ENCODE data around the gene GPR21. TPM values are rescaled to one million over a fixed set of nuclear protein-coding genes. Genes with fewer than 3 reads are reported as not detected.

The GPR21 gene
- polyA plus RNA-seq, 1 donor: 0.24 TPM

DNA sequence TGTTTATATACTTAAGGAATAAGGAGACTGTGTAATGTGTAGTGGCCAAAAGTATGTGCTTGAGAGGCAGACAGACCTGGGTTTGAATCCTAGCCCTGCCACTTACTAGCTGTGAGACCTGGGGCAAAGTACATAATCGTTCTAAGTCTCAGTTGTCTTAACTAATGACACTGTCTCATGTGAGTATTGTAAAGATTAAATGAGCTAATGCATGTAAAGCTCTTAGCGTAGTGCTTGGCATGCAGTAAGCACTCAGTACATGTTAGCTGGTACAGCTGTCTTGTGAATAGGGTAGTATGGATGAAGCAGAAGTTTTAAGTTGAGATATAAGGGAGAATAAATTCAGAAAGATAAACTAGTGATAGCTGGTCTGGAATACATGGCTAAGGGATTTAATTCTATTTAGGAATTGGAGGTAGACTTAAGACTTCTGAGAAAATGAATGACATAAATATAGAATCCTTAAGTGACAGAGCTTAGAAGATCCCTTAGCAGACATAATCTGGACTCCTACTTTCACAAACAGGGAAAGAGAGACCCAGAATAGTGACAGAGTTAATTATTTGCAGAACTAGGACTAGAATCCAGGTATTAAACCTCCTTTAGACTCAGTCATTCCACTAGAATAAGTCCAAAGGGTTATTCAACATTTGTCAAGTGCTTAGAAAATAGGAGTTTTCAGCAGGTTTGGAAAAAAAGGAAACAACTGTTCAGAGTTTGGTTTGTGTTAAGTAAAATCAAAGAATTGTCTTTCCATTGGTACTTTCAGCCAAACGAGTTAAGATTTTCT is 13.1 kb downstream of the GPR21 start:
- Histone ChIP-seq H3K36me3 (ENCODE audit: control insufficient read depth, insufficient read depth, low read length) (peaks cover 10% of the 10 kb centered on the region), H3K4me1 (ENCODE audit: control insufficient read depth, insufficient read depth, low read length) (no peaks in the 10 kb centered on the region), H3K27me3 (ENCODE audit: control insufficient read depth, insufficient read depth, low read length) (no peaks in the 10 kb centered on the region), H3K4me3 (ENCODE audit: low read length) (no peak overlapping the region), H3K9me3 (ENCODE audit: control insufficient read depth, low read depth, low read length) (no peaks in the 10 kb centered on the region), H3K27ac (ENCODE audit: low read length) (peak overlapping the region; percentile 8)
- peak; percentile 33 to 65 for DNase-seq
- WGBS (ENCODE audit: insufficient coverage, low lambda C conversion rate): 55% methylated on average over 2 of the region's 3 CpGs

DNA sequence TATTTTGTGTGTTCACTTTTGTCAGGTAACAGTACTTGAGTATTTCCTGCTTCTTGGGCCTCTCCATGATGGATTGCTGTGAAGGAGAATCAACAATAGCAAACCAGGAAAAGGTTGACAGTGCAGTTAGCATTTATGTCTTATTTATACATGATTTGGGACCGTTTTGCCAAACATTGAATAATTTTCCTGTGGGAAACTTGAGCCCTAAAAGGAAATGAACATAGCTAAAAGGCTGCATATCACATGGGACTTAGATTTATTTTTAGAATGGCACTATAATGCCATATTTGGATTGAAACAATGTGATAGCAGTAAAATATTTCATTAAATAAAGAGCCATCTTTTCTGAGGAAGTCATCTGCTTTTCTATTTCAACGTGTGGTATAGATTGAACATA is 15.3 kb downstream of the GPR21 start:
- DNase-seq: no peak
- H3K27me3 ChIP-seq (ENCODE audit: control insufficient read depth, insufficient read depth, low read length): no peaks in the 10 kb centered on the region
- WGBS (ENCODE audit: insufficient coverage, low lambda C conversion rate): 100% methylated on average over 2 of the region's 2 CpGs
- H3K27ac ChIP-seq (ENCODE audit: low read length): no peak overlapping the region
- H3K36me3 ChIP-seq (ENCODE audit: control insufficient read depth, insufficient read depth, low read length): peaks cover 5% of the 10 kb centered on the region
- H3K4me3 ChIP-seq (ENCODE audit: low read length): no peak overlapping the region
- no peaks in the 10 kb centered on the region for H3K9me3 ChIP-seq (ENCODE audit: control insufficient read depth, low read depth, low read length)
- no peaks in the 10 kb centered on the region for H3K4me1 ChIP-seq (ENCODE audit: control insufficient read depth, insufficient read depth, low read length)

DNA sequence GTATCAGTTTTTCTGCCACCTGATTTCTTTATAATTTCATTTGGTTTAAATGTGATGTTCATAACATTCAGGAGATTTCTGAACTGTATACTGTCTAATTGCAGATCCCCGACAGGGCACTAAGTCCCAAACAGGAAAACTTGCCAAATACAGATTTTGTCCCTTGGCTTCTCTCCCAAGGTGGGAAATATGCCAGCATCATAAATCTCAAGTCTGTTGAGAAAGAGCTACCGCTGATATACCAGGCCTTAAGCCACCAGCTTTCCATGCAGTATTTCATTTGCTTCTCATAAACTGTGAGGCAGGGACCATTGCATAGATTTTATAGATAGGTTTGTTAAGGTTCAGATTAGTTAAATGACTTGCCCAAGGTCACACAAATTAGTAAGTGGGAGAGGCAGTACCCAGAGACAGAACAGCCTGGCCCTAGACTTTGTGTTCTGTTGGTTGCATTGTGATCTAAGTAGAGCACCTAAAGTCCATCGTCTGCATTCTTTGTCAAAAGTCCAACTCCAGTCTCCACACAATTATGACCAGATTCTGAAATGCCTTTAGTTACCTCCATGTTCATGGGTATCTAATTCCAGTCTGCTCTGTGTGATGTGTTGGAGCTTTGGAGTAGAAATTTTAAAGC is 16.2 kb downstream of the GPR21 start:
- H3K36me3 ChIP-seq (ENCODE audit: control insufficient read depth, insufficient read depth, low read length): no peaks in the 10 kb centered on the region
- H3K27me3 ChIP-seq (ENCODE audit: control insufficient read depth, insufficient read depth, low read length): no peaks in the 10 kb centered on the region
- DNase-seq: peak in 1 of 2 donors; percentile 8
- H3K27ac ChIP-seq (ENCODE audit: low read length): peak overlapping the region; percentile 2
- no peak overlapping the region for H3K4me3 ChIP-seq (ENCODE audit: low read length)
- WGBS (ENCODE audit: insufficient coverage, low lambda C conversion rate): 80% methylated on average over 2 of the region's 3 CpGs
- H3K9me3 ChIP-seq (ENCODE audit: control insufficient read depth, low read depth, low read length): no peaks in the 10 kb centered on the region
- no peaks in the 10 kb centered on the region for H3K4me1 ChIP-seq (ENCODE audit: control insufficient read depth, insufficient read depth, low read length)

DNA sequence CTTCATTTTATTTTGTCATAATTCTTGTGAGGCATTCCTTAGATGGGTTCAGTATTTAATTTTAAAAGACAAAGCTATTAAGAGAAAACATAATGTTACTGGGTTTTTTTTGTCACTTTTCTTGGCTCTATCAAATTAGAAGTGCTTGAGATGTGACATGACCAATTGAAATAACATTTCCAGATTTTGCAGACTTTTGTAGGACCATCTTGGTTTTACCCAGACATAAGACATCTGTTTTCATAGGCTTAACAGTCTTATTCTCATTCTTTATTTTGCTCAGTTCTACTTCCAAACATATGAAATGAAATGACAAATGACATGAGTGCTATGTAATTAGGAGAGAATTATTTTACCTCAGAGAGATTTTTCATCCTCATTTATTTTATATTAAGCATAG is 19.6 kb downstream of the GPR21 start:
- H3K27ac ChIP-seq (ENCODE audit: low read length): no peak overlapping the region
- H3K4me1 ChIP-seq (ENCODE audit: control insufficient read depth, insufficient read depth, low read length): no peaks in the 10 kb centered on the region
- no peaks in the 10 kb centered on the region for H3K9me3 ChIP-seq (ENCODE audit: control insufficient read depth, low read depth, low read length)
- no peak for DNase-seq
- H3K27me3 ChIP-seq (ENCODE audit: control insufficient read depth, insufficient read depth, low read length): no peaks in the 10 kb centered on the region
- H3K4me3 ChIP-seq (ENCODE audit: low read length): no peak overlapping the region
- peaks cover 6% of the 10 kb centered on the region for H3K36me3 ChIP-seq (ENCODE audit: control insufficient read depth, insufficient read depth, low read length)

DNA sequence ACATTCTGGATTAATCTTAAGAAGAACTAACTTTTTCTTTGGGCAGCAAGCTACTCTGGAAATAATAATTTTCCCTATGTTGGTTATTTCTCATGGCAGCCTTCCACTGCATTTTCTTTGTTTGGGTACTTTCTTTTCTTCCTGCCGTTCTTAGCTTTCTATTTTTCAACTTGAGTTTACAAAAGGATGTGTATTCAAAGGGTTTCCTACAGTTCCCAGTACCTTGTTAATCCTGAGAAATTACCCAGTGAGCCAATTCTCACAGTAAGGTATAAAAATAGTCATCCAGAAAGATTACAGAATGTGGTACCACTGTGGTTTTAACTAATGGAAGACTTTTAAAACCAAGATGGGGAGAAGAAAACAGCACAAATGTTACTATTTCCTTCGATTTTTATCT is 20.2 kb downstream of the GPR21 start:
- no peaks in the 10 kb centered on the region for H3K27me3 ChIP-seq (ENCODE audit: control insufficient read depth, insufficient read depth, low read length)
- no peak overlapping the region for H3K4me3 ChIP-seq (ENCODE audit: low read length)
- WGBS (ENCODE audit: insufficient coverage, low lambda C conversion rate): 83% methylated on average over 2 of the region's 2 CpGs
- H3K4me1 ChIP-seq (ENCODE audit: control insufficient read depth, insufficient read depth, low read length): no peaks in the 10 kb centered on the region
- peaks cover 6% of the 10 kb centered on the region for H3K36me3 ChIP-seq (ENCODE audit: control insufficient read depth, insufficient read depth, low read length)
- DNase-seq: no peak
- no peaks in the 10 kb centered on the region for H3K9me3 ChIP-seq (ENCODE audit: control insufficient read depth, low read depth, low read length)
- H3K27ac ChIP-seq (ENCODE audit: low read length): no peak overlapping the region

DNA sequence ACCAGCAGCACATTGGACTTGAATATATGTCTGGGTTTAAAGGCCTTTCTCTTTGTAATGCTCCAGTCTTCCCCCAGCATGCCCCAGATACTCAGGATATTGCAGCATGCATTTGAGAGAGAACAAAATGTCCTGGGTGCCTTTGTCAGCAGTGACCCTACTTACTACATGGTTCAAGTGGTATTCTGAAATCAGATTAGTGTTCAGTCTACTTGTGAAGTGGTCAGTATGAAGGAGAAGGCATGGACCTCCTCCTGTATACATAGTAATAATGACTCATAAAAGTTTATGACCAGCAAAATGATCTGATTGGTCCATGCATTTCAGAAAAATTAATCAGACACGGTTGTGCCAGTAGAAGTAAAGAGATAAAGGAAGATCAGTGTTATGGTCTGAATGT is 25.4 kb downstream of the GPR21 start:
- no peaks in the 10 kb centered on the region for H3K27me3 ChIP-seq (ENCODE audit: control insufficient read depth, insufficient read depth, low read length)
- no peak overlapping the region for H3K27ac ChIP-seq (ENCODE audit: low read length)
- no peak overlapping the region for H3K4me3 ChIP-seq (ENCODE audit: low read length)
- no peak for DNase-seq
- WGBS (ENCODE audit: insufficient coverage, low lambda C conversion rate): 40% methylated on average over 1 of the region's 1 CpG
- H3K36me3 ChIP-seq (ENCODE audit: control insufficient read depth, insufficient read depth, low read length): peaks cover 6% of the 10 kb centered on the region
- no peaks in the 10 kb centered on the region for H3K9me3 ChIP-seq (ENCODE audit: control insufficient read depth, low read depth, low read length)
- H3K4me1 ChIP-seq (ENCODE audit: control insufficient read depth, insufficient read depth, low read length): no peaks in the 10 kb centered on the region

DNA sequence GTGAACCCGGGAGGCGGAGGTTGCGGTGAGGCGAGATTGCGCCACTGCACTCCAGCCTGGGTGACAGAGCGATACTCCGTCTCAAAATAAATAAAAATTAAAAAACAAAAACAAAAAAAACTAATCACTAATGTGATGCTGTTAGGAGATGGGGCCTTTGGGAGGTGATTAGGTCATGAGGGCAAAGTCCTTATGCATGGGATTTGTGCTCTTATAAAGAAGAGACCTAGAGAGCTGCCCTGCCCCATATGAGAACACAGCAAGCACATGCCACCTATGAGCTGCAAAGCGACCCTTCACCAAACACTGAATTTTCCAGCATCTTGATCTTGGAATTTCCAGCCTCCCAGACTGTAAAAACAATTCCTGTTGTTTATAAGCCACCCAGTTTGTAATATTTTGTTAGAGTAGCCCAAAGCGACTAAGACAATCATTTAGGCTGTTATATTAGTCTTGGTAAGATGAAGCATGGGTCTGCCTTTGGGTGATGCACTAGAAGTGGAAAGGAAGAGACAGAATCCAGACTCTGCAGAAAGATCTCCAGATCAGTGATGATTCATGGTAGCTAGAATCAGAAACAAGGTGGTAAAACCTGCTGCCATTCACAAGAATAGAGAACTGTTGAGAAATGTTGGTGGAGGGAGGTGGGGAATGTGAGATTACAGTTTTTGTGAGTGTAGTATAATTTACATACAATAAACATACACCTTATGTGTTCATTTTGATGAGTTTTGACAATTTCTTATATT is 26.2 kb downstream of the GPR21 start:
- no peaks in the 10 kb centered on the region for H3K4me1 ChIP-seq (ENCODE audit: control insufficient read depth, insufficient read depth, low read length)
- 100% methylated on average over 2 of the region's 9 CpGs for WGBS (ENCODE audit: insufficient coverage, low lambda C conversion rate)
- no peak overlapping the region for H3K4me3 ChIP-seq (ENCODE audit: low read length)
- no peak for DNase-seq
- H3K27me3 ChIP-seq (ENCODE audit: control insufficient read depth, insufficient read depth, low read length): no peaks in the 10 kb centered on the region
- H3K36me3 ChIP-seq (ENCODE audit: control insufficient read depth, insufficient read depth, low read length): peaks cover 6% of the 10 kb centered on the region
- no peak overlapping the region for H3K27ac ChIP-seq (ENCODE audit: low read length)
- H3K9me3 ChIP-seq (ENCODE audit: control insufficient read depth, low read depth, low read length): no peaks in the 10 kb centered on the region

DNA sequence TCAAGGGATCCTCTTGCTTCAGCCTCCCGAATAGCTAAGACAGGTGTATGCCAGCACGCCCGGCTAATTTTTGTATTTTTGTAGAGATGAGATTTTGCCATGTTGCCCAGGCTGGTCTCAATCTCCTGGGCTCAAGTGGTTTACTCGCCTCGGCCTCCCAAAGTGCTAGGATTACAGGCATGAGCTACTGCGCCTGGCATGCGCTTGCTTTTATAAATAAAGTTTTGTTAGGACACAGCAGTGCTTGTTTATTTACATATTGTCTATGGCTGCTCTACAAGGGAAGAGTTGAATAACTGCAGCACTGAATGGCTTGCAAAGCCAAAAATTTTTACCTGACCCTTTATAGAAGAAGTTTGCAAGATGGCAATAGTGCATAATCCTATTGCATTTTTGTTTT is 27.7 kb downstream of the GPR21 start:
- no peak for DNase-seq
- no peaks in the 10 kb centered on the region for H3K9me3 ChIP-seq (ENCODE audit: control insufficient read depth, low read depth, low read length)
- no peaks in the 10 kb centered on the region for H3K27me3 ChIP-seq (ENCODE audit: control insufficient read depth, insufficient read depth, low read length)
- no peaks in the 10 kb centered on the region for H3K4me1 ChIP-seq (ENCODE audit: control insufficient read depth, insufficient read depth, low read length)
- no CpG with 5 or more reads among the region's 7 CpGs for WGBS (ENCODE audit: insufficient coverage, low lambda C conversion rate)
- H3K36me3 ChIP-seq (ENCODE audit: control insufficient read depth, insufficient read depth, low read length): peaks cover 13% of the 10 kb centered on the region
- no peak overlapping the region for H3K4me3 ChIP-seq (ENCODE audit: low read length)
- H3K27ac ChIP-seq (ENCODE audit: low read length): no peak overlapping the region

DNA sequence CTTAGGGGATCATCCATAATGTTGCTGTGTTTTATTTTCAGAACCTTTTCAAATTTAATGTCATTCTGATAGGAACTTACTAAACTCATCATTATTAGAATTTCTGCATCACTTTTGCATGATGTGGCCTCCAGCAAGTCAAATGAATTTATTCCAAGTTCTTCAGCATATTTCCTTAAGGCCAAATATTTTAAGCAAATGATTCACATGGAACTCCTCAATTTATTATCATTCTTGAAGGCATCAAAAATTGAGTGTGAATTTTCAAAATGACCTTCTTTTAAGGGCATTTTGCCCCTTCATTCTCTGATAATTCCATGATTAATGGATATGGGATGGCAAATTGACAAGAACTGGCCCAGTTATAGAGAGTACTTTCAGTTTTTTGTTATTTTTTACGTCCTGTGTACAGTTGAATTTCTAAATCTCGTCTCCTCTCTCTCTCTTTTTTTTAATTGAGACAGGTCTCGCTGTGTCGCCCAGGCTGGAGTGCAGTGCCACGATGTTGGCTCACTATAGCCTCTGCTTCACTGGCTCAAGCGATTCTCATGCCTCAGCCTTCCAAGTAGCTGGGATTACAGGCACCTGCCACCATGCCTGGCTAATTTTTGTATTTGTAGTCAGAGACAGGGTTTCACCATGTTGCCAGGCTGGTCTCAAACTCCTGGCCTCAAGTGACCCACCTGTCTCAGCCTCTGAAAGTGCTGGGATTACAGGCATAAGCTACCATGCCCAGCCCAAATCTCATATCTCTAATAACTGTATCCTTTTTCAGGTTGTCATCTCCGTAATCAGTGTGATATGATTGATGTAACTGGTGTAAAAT is 29.1 kb downstream of the GPR21 start:
- no peaks in the 10 kb centered on the region for H3K27me3 ChIP-seq (ENCODE audit: control insufficient read depth, insufficient read depth, low read length)
- H3K27ac ChIP-seq (ENCODE audit: low read length): no peak overlapping the region
- peaks cover 22% of the 10 kb centered on the region for H3K36me3 ChIP-seq (ENCODE audit: control insufficient read depth, insufficient read depth, low read length)
- no peaks in the 10 kb centered on the region for H3K9me3 ChIP-seq (ENCODE audit: control insufficient read depth, low read depth, low read length)
- no peaks in the 10 kb centered on the region for H3K4me1 ChIP-seq (ENCODE audit: control insufficient read depth, insufficient read depth, low read length)
- no peak overlapping the region for H3K4me3 ChIP-seq (ENCODE audit: low read length)
- WGBS (ENCODE audit: insufficient coverage, low lambda C conversion rate): no CpG with 5 or more reads among the region's 7 CpGs
- DNase-seq: no peak

DNA sequence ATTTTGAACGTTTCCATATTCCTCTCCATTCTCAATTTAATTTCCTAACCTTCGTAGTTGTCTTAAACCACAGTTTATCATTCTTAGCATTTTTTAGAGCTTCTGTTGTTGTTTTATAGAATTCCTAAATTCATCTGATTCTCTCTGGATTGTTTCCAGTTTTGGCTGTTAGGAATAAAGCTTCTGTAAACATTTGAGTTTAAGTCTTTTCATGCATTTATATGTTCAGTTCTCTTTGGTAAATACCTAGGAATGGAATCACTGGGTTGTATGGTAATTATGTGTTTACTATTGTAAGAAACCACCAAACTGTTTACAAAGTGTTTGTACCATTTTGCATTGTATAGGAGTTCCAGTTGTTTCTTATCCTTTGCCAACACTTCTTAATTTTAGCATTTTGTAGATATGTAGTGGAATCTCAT is 29.7 kb downstream of the GPR21 start:
- peaks cover 26% of the 10 kb centered on the region for H3K36me3 ChIP-seq (ENCODE audit: control insufficient read depth, insufficient read depth, low read length)
- no peak for DNase-seq
- H3K4me1 ChIP-seq (ENCODE audit: control insufficient read depth, insufficient read depth, low read length): no peaks in the 10 kb centered on the region
- 100% methylated on average over 1 of the region's 2 CpGs for WGBS (ENCODE audit: insufficient coverage, low lambda C conversion rate)
- H3K27ac ChIP-seq (ENCODE audit: low read length): no peak overlapping the region
- H3K4me3 ChIP-seq (ENCODE audit: low read length): no peak overlapping the region
- no peaks in the 10 kb centered on the region for H3K9me3 ChIP-seq (ENCODE audit: control insufficient read depth, low read depth, low read length)
- H3K27me3 ChIP-seq (ENCODE audit: control insufficient read depth, insufficient read depth, low read length): no peaks in the 10 kb centered on the region

All from large intestine (tissue), 3 donors.